Heart left ventricle (tissue), 13 donors: ENCODE results near the gene SIRPD.

Experiments
- CTCF ChIP-seq, 12 donors: fragments of 200-600 bp; sonication (generic) in 4 of 12; IDR thresholded peaks; one replicate each; pipeline versions ENCODE4 v1.5.0 to v1.8.0; 2018 to 2022; ENCODE audit warnings: antibody characterized with exemption in 12 of 12, mild to moderate bottlenecking in 5 of 12
- POLR2A ChIP-seq, 2 donors: fragments of 450-650 bp; IDR thresholded peaks; one replicate each; pipeline ENCODE4 v1.6.1; 2017; ENCODE audit warnings: antibody characterized with exemption in 2 of 2, mild to moderate bottlenecking in 2 of 2, moderate library complexity in 2 of 2
- donor health status: ischemic (EF 13 %, LVEDD 7.1; RV severe dilation, severe dysfunction).
- donor health status: DM: no; HTN: yes; CAD: no.
- donor health status: DM: no; HTN: no; CAD: no.
- donor health status: ischemic (EF 25% LVEDD 6.9; RV normal size, moderate dysfunction).
- donor health status: ischemic (EF 25% LVEDD 5.7; RV mildly dilated, moderate dysfunction).
- donor health status: ischemic (EF 35%, LVEDD 5.7; RV mildly dilated, moderate dysfunction).
- donor health status: nonischemic (EF 11% LVEDD 7.7; RV severe dilation, severe dysfunction).
- donor health status: DM: yes; HTN: yes; CAD: no.
- donor health status: PGD.
- donor health status: ischemic (EF 29% LVEDD 5.4; RV normal size, mild dysfunction).
- donor health status: nonischemic (EF 23%, LVEDD 6.1; RV moderate dilation, normal function).

DNA sequence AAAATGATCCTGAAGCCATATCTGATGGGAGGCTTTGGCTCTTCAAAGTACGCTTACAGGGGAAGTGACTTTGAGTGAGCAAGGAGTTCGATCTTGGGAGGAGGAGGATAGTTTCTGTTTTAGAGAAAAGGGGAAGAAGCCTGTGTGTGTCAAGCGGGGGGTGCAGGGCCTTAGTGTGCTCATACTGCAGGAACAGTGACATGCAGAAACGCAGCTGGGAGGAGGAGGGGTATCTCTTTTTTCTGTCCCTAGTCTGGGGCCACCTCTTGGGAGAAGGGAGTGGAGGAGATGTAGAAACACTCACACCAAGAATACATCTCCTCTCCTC is 19.8 kb downstream of the SIRPD start:
- TF ChIP-seq CTCF (IDR thresholded peaks at IDR 0.05) (no peak), POLR2A (IDR thresholded peaks at IDR 0.05) (no peak)
